ENCODE measurements around the gene PSTK. TPM values are rescaled to one million over a fixed set of nuclear protein-coding genes. Genes with fewer than 3 reads are reported as not detected.

The PSTK gene
- total RNA-seq, 3 donors from 2014 or later = 3.6 to 6.4 (median 3.7) TPM

- peak overlapping the region; percentile 78 to 89 (median 83) for H3K4me3 ChIP-seq
- no peaks in the 10 kb centered on the region for H3K36me3 ChIP-seq
- peak overlapping the region; percentile 96 for H3K27ac ChIP-seq
- intact Hi-C loops (cut with DNase I; ENCODE audit: low total_unique reads) = no loop called here
- H3K4me1 ChIP-seq = no peaks in the 10 kb centered on the region
- no peak for DNase-seq (ENCODE audit: low spot score in 2 of 2)
- no peaks in the 10 kb centered on the region for H3K9me3 ChIP-seq
- peak; percentile 14 to 39 (median 30) for TF ChIP-seq CTCF (IDR thresholded peaks at IDR 0.05)
- TF ChIP-seq POLR2AphosphoS5 (IDR thresholded peaks at IDR 0.05) = no peak
- no peaks in the 10 kb centered on the region for H3K27me3 ChIP-seq
Observed at GRCh38 chr10:122981066-122981464, 864 bp downstream of the PSTK start.

- H3K4me3 ChIP-seq = no peak overlapping the region
- intact Hi-C loops (cut with DNase I; ENCODE audit: low total_unique reads) = no loop called here
- DNase-seq (ENCODE audit: low spot score in 2 of 2) = no peak
- H3K4me1 ChIP-seq = no peaks in the 10 kb centered on the region
- no peaks in the 10 kb centered on the region for H3K27me3 ChIP-seq
- H3K9me3 ChIP-seq = no peaks in the 10 kb centered on the region
- TF ChIP-seq POLR2A (IDR thresholded peaks at IDR 0.05) (no peak), POLR2AphosphoS5 (IDR thresholded peaks at IDR 0.05) (no peak), CTCF (IDR thresholded peaks at IDR 0.05) (no peak)
- no peak overlapping the region for H3K27ac ChIP-seq
- no peaks in the 10 kb centered on the region for H3K36me3 ChIP-seq
Observed at GRCh38 chr10:122983898-122984297, 3.7 kb downstream of the PSTK start.

GRCh38 chr10:122984708-122985107 lies 4.5 kb downstream of the PSTK start:
- no peak for DNase-seq (ENCODE audit: low spot score in 2 of 2)
- Histone ChIP-seq H3K27ac (no peak overlapping the region), H3K9me3 (no peaks in the 10 kb centered on the region), H3K27me3 (no peaks in the 10 kb centered on the region), H3K4me3 (no peak overlapping the region), H3K4me1 (no peaks in the 10 kb centered on the region), H3K36me3 (no peaks in the 10 kb centered on the region)
- TF ChIP-seq POLR2A (IDR thresholded peaks at IDR 0.05) (no peak), POLR2AphosphoS5 (IDR thresholded peaks at IDR 0.05) (no peak), CTCF (IDR thresholded peaks at IDR 0.05) (no peak)
- intact Hi-C loops (cut with DNase I; ENCODE audit: low total_unique reads) = no loop called here

- Histone ChIP-seq H3K4me3 (no peak overlapping the region), H3K27me3 (no peaks in the 10 kb centered on the region), H3K9me3 (no peaks in the 10 kb centered on the region), H3K4me1 (no peaks in the 10 kb centered on the region), H3K27ac (no peak overlapping the region), H3K36me3 (no peaks in the 10 kb centered on the region)
- intact Hi-C loops (cut with DNase I; ENCODE audit: low total_unique reads) = no loop called here
- DNase-seq (ENCODE audit: low spot score in 2 of 2) = no peak
- TF ChIP-seq CTCF (IDR thresholded peaks at IDR 0.05) = no peak
- no peak for TF ChIP-seq POLR2A (IDR thresholded peaks at IDR 0.05)
- TF ChIP-seq POLR2AphosphoS5 (IDR thresholded peaks at IDR 0.05) = no peak
Observed at GRCh38 chr10:122986335-122986734, 6.1 kb downstream of the PSTK start.

- TF ChIP-seq POLR2A (IDR thresholded peaks at IDR 0.05) (no peak), POLR2AphosphoS5 (IDR thresholded peaks at IDR 0.05) (no peak), CTCF (IDR thresholded peaks at IDR 0.05) (no peak)
- Histone ChIP-seq H3K4me1 (no peaks in the 10 kb centered on the region), H3K36me3 (no peaks in the 10 kb centered on the region), H3K27me3 (no peaks in the 10 kb centered on the region), H3K4me3 (no peak overlapping the region), H3K9me3 (no peaks in the 10 kb centered on the region), H3K27ac (no peak overlapping the region)
- DNase-seq (ENCODE audit: low spot score in 2 of 2) = no peak
- intact Hi-C loops (cut with DNase I; ENCODE audit: low total_unique reads) = no loop called here
Observed at GRCh38 chr10:122988501-122988900, 8.3 kb downstream of the PSTK start.
